ENCODE measurements around the gene ARPC2. TPM values are rescaled to one million over a fixed set of nuclear protein-coding genes. Genes with fewer than 3 reads are reported as not detected.

ARPC2 gene
- total RNA-seq, 1 donor from 2014 or later, result 357 TPM

DNA sequence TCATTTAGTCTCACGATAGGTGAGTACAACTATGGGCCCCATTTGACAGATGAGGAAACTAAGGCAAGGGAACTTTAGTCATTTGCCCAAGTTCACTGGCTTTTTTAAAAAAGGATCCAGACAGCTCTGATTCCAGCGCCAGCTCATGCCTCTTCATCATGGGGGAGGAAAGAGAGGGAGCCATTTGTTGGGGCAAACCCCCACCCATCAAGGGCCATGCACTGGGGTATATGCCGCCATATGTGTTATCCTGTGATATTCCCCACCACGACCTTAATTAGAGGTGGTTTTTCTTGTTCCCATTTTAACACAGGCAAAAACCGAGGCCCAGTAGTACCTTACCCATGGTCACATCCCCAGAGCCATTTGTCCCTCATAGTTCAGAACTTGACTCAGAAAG is 43.2 kb downstream of the ARPC2 start:
- Histone ChIP-seq H3K27me3 (no peaks in the 10 kb centered on the region), H3K4me3 (no peak overlapping the region), H3K9me3 (no peaks in the 10 kb centered on the region), H3K4me1 (peaks cover 38% of the 10 kb centered on the region), H3K27ac (no peak overlapping the region), H3K36me3 (peaks cover 37% of the 10 kb centered on the region)
- DNase-seq, result peak; percentile 12
- intact Hi-C loops (cut with DNase I), result no loop called here
- no peak for ATAC-seq
- TF ChIP-seq, protein P1, sequence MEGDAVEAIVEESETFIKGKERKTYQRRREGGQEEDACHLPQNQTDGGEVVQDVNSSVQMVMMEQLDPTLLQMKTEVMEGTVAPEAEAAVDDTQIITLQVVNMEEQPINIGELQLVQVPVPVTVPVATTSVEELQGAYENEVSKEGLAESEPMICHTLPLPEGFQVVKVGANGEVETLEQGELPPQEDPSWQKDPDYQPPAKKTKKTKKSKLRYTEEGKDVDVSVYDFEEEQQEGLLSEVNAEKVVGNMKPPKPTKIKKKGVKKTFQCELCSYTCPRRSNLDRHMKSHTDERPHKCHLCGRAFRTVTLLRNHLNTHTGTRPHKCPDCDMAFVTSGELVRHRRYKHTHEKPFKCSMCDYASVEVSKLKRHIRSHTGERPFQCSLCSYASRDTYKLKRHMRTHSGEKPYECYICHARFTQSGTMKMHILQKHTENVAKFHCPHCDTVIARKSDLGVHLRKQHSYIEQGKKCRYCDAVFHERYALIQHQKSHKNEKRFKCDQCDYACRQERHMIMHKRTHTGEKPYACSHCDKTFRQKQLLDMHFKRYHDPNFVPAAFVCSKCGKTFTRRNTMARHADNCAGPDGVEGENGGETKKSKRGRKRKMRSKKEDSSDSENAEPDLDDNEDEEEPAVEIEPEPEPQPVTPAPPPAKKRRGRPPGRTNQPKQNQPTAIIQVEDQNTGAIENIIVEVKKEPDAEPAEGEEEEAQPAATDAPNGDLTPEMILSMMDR (IDR thresholded peaks at IDR 0.05), result no peak

DNA sequence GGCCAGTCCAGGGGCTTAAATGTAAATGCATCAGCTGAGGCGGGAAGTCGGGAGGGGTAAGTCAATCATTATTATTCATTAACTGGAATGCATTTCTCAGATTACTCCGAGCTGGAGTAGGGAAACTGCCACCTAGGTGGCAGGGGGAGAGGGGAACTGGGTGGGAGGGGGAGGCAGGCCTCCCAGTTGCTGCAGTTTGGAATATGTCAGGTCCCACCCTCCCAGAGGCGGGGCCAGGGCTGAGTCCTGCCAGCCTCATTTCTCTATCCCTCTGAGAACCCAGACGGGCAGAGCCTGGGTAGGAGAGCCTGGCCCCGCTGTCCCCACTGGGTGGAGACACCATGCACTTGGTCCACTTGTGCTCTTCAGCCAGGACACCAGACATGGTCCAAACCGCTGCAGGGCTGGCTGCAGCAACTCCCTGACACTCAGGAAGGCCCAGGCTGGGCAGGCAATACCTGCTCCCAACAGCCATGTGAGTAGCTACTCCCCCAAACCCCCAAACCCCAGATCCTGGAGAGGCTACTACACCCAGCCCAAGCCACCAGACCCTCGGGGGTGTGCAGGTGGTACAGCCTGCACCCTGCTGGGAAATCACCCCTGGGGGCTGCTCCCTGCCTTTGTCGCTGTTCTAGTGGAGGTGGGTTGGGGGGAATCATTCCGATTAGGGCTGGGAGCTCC is 43.9 kb downstream of the ARPC2 start, which contains the start of gene GPBAR1:
TSS of gene GPBAR1 (plus strand) at position 274 of the 681 bp plus-strand sequence. CDS start 1,710 bp downstream, outside the sequence.
- no peak within 1 kb of the TSS for H3K4me3 ChIP-seq
- ATAC-seq (peak; percentile 24), DNase-seq (peak; percentile 74)
- peaks cover 38% of the 10 kb centered on the region for H3K4me1 ChIP-seq
- peak within 1 kb of the TSS; percentile 30 for H3K27ac ChIP-seq
- intact Hi-C loops (cut with DNase I), result no loop called here
- H3K27me3 ChIP-seq, result no peaks in the 10 kb centered on the region
- TF ChIP-seq, protein P1 (IDR thresholded peaks at IDR 0.05), result no peak
- peaks cover 37% of the 10 kb centered on the region for H3K36me3 ChIP-seq
- H3K9me3 ChIP-seq, result no peaks in the 10 kb centered on the region

DNA sequence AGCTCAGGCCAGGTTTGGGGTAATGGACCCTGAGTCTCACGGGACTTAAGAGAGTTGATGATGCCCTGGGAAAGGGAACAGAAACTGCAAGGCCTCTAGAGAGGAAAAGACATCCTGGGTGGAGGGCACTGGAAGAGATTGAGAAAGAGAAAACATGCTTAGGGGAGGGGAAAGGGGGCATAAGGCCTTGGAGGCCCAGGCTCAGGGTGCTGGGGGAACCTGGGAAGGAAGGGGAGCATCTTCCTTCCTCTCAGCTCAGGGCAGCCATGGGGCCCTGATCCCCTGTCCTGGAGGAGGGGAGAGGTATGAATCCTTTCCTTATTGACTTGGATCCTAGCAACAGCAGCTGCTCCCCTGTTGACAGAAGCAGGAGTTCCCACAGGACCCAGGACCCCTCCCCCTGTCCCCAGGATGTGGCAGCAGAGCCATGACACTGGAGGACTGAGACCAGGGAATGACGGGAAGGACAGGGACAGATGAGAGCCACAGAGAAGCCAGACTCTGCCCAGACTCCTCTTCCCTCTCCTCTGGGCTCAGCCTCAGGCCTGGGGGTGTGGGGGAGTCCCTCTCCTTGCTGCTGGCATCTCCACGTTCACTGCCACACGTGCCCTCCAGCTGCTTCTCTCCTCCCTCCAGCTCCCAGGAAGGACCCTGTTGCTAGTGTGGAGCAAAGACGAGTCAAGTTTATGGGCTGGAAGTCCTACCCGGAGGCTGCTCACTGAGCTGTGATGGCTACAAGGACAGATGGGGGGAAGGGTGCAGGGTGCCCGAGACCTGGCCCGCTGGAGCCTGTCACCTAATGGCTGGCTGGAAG is 44.6 kb downstream of the ARPC2 start:
- intact Hi-C loops (cut with DNase I), result no loop called here
- Histone ChIP-seq H3K36me3 (peaks cover 37% of the 10 kb centered on the region), H3K9me3 (no peaks in the 10 kb centered on the region), H3K4me1 (peaks cover 38% of the 10 kb centered on the region), H3K27ac (no peak overlapping the region), H3K4me3 (no peak overlapping the region), H3K27me3 (no peaks in the 10 kb centered on the region)
- ATAC-seq (no peak), DNase-seq (peak; percentile 47)
- TF ChIP-seq, protein P1 (IDR thresholded peaks at IDR 0.05), result no peak

DNA sequence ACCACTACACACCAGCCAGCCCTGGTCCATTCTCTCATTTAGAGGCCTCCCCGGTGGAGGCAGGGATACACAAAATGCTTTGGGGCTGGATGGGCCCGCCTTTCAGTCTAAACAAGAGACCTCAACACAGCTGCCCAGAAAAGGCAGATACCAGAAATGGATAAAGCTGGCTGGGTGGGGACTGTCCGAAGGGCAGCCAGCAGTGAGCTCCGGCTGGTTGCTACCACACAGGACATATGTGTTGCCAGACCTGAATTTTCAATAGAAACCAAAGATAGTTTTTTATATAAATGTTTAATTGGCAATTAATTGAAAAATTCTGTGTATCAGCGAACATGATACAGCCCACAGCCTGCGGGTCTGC is 45.2 kb downstream of the ARPC2 start:
- intact Hi-C loops (cut with DNase I), result no loop called here
- DNase-seq (no peak), ATAC-seq (no peak)
- Histone ChIP-seq H3K4me3 (no peak overlapping the region), H3K4me1 (peaks cover 37% of the 10 kb centered on the region), H3K9me3 (no peaks in the 10 kb centered on the region), H3K36me3 (peaks cover 40% of the 10 kb centered on the region), H3K27me3 (no peaks in the 10 kb centered on the region), H3K27ac (no peak overlapping the region)
- TF ChIP-seq, protein P1 (IDR thresholded peaks at IDR 0.05), result no peak

DNA sequence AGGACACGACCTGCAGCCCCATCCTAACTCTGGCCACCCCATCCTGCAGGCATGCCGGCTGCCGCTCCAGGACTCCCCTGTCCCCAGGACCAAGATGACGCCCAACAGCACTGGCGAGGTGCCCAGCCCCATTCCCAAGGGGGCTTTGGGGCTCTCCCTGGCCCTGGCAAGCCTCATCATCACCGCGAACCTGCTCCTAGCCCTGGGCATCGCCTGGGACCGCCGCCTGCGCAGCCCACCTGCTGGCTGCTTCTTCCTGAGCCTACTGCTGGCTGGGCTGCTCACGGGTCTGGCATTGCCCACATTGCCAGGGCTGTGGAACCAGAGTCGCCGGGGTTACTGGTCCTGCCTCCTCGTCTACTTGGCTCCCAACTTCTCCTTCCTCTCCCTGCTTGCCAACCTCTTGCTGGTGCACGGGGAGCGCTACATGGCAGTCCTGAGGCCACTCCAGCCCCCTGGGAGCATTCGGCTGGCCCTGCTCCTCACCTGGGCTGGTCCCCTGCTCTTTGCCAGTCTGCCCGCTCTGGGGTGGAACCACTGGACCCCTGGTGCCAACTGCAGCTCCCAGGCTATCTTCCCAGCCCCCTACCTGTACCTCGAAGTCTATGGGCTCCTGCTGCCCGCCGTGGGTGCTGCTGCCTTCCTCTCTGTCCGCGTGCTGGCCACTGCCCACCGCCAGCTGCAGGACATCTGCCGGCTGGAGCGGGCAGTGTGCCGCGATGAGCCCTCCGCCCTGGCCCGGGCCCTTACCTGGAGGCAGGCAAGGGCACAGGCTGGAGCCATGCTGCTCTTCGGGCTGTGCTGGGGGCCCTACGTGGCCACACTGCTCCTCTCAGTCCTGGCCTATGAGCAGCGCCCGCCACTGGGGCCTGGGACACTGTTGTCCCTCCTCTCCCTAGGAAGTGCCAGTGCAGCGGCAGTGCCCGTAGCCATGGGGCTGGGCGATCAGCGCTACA is 45.9 kb downstream of the ARPC2 start:
- intact Hi-C loops (cut with DNase I), result no loop called here
- Histone ChIP-seq H3K36me3 (peaks cover 47% of the 10 kb centered on the region), H3K4me3 (no peak overlapping the region), H3K4me1 (peaks cover 32% of the 10 kb centered on the region), H3K27me3 (no peaks in the 10 kb centered on the region), H3K27ac (no peak overlapping the region), H3K9me3 (no peaks in the 10 kb centered on the region)
- TF ChIP-seq, protein P1 (IDR thresholded peaks at IDR 0.05), result no peak
- no peak for ATAC-seq
- DNase-seq, result peak; percentile 68
